Left forelimb (tissue), 1 donor: ENCODE results near the gene C14orf180.

Experiments used
- DNase-seq: peaks from one replicate; pipeline ENCODE4 v3.0.0-alpha.2; 2018; ENCODE audit warnings: low spot score

Gene C14orf180

DNA sequence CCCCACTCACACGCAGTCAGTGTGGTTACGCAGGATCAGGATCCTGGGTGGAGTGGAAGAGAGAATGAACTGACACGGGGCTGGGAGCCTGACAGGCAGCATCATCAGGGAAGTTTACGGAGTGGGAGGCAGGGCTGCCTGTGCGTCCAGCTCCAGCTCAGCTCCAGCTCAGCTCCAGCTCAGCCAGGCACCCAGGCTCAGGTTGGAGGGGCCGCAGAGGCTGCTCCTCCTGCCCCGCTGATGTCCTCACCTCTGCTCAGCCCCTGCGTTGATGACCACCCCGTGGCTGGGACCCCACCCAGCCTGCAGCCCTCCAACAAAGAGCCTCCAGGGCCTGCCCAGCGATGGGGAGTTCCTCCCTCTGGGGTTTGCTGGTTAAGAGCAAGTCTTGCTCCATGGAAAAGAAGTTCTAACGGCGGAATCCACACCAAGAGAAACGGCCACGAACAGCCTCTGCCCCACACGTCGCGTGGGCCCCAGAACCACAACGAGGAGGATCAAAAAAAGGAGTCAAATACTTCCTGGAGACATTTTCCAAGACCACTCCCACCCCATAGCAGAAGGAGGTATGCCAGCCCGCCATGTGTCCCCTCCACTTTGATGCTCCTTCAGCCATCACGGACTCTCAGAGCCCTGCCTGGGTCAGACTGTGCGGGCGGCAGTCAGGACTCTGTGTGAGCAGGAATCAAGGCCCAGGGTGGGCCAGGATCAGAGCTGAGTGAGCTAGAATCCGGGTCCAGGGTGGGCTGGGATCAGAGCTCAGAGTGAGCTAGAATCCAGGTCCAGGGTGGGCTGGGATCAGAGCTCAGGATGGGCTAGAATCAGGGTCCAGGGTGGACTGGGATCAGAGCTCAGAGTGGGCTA, 17.7 kb upstream of the C14orf180 start:
- no peak for DNase-seq

DNA sequence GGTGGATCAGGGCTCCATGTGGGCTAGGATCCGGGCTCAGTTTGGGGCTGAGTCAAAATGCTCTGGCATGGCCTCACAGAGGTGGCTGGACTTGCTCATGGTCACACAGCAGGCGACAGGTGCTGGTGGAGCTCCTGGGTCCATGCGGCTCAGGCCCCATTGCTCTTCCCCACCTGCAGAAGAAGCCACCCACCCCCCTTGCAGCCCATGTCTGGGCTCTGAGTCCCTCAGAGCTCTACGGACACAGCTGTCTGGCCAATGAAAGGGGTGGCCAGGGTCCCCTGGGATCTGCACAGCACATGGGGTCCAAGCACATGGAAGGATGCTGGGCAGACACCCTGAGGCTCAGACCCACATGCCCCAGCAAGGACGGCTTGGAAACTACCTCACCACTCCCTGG, 17.0 kb upstream of the C14orf180 start:
- DNase-seq, result no peak

DNA sequence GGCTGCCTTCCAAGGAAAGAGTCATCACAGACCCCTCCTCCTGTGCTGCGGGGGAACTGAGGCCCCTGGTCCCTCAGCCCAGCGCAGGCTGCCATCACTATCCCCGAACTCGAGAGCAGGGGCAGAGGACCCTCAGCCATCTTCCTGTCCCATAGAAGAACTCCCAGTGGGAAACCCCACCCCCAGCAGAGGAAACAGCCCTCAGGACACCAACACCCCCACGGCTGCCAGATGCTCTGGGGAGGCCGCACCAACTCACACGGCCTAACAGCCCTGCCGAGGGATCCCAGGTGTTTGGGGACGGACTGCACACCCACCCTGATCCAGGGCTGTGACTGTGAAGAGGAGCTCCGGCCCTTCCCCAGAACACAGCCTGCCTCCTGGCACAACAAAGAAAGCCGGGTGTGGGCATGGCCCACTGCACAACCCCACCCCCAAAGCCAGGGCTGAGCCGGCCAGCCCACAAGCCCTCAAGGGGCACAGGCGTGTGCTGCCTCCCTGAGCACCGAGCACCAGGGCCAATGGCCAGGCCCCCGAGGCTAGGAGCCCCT, 16.3 kb upstream of the C14orf180 start:
- no peak for DNase-seq

DNA sequence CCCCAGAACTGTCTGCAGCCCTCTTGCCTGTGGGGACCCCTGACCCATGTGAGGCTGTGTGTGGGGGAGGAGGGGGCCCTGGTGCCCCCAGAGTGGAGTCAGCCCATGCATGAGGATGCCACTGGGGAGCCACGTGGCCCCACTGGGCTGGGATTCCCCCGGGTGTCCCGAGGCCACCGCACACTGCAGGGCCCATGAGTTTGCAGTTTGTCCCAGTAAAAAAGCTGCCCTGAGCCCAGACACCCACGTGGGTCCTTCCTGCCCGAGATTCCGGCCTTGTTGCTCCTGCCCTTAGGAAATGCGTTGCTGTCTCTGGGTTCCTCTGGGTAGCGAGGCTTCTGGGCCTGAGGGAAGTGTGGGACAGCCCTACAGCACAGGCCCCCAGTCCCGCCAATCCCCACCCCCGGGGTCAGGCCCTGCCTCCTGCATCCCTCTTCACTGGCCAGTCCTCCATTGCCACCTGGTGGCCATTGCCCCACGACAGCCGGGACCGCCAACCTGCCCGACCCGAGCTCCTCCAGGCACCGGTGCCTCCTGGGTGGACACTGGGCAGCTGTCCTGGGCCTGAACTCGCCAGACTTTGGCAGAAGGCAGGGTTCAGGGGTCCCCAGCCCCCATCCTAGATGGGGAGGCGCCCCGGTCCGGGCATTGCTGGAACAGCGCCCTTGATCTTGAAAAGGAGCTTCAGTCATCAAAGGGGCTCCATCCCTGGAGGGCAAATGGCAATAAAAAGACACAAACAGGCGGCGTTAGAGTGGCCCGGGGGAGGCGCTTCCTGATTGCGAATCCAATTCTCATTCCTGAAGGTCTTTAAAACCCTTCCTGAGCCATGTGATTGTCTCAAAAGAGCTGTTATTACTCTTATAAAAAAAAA, 15.6 kb upstream of the C14orf180 start:
- peak; percentile 86 for DNase-seq

DNA sequence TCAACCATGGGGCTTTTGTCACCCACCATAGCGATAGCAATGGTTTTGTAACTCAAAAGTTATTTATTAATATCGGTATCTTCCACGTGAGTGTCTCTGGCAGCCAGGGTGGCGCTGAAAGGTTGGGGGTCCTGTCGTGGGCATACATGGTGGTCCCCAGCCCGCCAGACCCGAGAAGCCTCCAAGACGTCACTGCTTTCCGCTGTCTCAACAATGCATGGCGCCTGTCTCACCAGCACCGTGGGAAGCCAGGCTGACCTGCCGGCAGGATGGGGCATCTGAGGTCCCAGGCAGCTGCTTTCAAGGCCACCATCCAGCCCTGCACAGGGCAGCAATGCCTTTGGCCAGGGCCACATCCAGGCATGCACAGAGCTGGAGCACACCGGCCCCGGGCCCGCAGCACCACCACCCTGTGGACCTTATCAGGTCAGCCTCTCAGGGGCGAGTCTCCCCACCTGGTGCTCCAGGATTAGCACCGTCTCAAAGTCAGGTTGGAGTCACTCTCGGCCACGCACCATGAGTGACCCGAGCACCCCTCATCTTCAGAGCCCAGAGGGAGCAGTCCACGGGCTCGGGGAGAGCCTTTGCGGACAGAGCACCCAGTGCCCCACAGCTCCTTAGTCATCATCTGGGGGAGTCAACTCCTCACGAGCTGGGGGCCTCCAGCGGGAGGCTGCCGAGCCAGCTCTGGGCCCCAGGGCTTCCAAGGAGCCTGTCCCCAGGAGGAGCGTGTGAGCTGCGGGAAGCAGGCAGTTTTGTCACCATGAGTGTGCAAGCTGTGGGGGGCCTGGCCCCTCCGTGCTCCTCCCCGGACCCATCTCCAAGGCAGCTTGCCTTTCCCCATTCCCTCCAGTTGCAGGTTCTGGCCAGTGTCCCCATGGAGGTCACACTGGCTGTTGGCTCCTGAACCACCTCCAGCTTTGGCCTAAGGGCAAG, 14.6 kb upstream of the C14orf180 start:
- DNase-seq, result no peak

DNA sequence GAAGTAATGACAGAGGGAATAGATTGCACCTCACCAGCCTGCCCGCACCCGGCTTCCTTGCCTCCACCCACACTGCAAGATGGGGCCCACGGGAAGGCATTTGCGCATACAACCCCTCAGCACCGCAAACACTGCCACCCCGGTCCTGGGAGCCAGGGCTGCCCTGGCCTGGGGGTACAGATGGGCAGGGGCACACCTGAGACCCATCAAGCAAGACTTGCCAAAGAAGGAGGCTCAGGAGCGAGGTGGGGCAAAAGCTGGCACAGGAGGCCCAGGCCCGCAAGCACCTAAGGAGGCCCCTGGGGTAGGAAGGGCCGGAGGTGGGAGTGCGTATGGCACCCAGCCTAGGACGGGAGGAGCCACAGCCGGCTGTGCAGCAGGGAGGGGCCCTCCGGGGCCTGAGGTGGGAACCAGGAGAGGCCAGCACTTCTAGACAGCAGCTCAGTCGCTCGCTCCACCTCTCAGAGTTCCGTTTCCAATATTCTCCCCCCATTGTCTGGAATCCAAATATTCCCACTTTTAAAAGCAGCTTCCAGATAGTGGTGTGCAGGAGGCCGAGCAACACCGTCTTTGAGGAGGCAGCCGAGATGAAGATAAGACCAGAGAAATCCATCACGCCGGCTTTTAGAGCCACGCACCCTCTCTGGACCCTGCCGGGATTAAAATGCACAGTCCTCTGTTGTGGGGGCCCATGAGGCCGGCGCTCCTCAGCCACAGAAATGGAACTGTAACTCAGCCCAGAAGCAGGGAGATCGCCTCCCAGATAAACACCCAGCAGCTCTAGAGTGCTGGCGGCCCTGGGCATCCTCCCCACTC, 12.2 kb upstream of the C14orf180 start:
- no peak for DNase-seq

DNA sequence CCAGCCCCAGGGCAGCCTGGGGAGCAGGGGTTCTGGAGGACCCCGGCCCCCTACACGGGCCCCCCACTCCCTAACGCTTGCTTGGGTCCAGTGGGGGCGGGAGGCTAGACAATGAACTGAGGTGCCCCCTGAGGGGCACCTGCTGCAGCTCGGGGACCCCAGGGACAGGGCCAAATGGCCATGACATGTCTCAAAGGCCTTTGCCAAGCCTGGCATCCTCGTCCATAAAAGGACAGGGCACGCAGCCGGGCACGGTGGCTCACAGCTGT, 11.7 kb upstream of the C14orf180 start:
- DNase-seq, result no peak

DNA sequence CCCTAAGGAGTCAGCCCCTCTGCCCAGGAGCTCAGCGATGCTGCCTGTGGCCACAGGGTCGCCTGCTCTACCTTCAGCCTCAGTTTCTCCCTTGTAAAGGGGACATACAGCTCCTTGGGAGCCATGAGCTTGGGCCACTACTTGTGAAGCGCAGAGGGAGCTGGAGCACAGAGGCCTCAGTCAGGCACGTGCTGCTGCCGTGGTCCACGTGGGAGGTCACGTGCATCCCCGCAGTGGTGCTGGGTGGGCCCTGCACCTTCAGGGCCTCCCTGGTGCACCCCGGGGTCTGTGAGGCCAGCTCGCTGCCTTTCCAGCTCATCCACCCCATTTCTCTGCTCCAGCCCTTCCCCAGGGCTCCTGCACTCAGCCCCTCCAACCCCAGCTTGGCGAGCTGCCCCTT, 10.9 kb upstream of the C14orf180 start:
- no peak for DNase-seq

DNA sequence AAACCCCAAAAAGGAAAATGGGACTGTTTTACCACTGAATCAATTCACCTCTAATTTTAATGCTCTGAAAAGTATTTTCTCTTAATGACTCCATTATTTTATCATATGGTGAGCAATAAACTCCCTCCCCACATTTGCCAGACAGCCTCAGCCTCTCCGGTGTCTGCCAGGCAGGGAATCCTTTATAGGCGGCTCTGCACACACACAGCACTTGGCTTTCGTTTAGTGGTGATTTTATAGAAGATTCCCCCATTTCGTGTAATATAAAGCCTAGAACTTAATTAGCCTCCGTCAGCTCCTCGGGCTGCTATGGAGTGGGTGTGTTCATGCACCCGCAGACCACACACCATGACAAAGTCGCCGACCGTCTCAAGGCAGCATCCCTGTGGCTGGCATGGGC, 10.1 kb upstream of the C14orf180 start:
- no peak for DNase-seq

DNA sequence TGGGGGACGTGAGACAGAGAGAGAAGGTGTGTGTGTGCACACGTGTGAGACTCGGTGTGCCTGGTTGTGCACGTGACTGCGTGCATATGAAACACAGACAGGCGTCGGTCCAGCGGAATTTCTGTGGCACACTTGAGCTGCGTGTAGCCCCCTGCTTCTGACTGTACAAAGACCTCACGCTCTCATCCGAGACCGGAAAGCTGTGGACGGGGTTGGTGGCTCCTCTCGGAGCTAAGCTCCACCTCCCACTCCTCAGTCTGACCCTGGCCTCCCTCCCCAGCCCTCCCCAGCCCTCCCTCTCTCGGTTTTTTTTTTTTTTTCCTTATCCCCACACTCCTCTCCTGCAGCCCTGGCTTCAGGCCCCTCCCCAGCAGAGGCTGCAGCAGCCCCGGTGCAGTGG, 8.3 kb upstream of the C14orf180 start:
- no peak for DNase-seq

DNA sequence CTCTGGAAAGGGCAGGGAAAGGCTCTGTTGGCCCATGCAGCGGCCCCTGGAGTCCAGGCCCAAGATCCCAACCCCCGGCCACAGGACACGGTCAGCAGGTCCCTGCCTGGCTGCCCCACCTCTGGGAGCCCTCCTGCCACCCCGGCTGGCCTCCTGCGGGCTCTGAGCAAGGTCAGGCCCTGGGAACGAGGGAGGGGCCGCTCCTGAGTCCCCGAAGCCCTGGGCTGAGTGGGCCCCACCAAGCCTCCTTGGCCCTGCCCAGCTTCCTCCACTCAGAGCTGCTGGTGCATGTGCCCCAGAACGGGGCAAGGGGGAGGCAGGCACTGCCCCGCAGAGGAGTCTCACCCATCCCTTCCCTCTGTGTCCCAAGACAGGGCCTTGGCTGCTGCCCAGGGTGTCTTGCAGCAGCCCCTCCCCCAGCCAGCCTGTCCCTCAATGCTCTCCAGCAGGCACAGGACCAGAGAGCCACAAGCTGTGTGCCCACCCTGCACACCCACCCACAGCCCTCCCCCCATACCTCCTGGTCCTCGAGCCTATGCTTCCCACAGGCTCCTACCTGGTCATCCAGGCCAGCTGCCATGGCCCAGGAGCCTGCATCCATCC, 7.4 kb upstream of the C14orf180 start:
- no peak for DNase-seq

DNA sequence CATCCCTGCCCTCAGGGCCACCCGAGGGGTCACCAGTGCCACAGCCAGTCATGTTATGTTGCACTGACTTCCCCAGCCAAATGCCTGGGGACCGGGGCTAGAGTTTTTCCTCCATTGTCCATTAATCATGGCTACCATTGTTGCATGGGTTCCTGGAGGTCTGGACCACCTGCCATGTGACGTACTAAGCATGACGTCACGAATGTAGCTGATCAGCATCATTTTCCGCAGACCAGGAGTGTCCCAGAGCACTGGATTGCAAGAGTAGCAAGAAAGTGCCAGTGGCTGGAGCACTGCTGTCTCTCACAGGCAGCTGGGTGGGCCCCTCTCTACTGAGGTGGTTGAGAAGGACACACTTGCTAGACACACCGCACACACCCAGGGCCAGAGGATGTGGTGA, 6.9 kb upstream of the C14orf180 start:
- no peak for DNase-seq

DNA sequence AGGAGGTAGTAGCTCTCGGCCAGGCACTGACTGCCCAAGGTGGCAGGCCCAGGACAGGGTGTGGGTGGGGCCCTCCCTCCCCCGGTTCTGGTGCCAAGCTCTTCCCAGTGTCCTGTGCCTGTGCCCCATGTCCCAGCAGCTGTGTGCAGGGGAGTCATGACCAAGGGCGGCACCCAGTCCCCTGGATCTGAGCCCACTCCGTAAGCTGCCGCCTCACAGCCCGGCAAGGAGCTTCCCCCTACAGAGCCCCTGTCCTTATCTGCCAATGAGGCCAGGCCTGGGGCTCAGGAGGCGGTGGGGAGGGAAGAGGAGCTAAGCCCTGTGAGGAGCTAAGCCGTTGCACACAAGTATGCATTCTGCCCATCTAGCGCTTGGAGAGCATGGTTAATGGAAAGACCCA, 5.6 kb upstream of the C14orf180 start:
- DNase-seq, result no peak

DNA sequence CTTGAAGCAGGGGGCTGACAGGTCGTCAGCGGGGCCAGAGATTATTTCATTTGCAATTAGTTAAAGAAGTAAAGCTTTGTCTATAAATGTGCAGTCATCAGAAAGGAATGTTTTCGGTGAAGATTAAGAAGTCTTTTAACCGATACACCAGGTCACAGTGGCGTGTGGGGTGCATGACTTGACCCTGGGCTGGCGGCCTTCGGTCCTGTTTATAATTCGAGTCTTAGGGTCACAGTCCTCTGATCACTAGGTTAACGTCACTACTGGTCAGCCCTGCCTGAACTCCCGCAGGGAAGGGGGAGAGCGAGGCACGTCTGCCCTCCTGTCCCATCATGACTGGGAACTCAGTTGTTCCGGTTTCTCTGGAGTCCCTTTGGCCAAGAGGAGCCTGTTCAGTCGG, 5.0 kb upstream of the C14orf180 start:
- no peak for DNase-seq

DNA sequence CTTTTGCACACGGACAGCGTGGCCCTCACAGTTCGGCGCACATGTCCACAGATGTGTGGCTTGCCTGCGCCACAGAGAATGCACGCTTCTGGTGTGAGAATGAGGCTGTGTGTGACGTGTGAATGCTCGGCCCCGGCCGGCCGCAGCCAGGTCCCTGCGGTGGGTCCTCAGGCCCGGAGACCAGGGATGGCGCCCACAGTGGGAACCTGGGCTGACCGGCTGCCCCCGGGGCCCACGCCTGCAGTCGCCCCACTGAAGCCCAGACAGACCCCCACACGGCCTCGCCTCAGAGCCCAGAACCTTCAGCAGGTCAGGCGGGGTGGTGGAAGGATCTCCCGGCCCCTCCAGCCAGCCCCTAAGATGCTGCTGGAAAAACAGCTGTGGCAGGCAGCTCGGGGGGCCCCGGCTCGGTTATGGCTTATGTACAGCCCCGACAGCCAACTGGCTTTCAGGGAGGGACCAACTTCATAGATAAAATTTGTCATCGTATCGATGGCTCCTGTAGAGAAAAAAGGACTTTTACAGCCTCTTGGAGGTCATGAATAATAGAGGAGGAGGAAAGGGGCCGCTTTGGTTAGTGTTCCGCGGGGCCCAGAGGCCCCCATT, 4.5 kb upstream of the C14orf180 start:
- DNase-seq, result no peak

DNA sequence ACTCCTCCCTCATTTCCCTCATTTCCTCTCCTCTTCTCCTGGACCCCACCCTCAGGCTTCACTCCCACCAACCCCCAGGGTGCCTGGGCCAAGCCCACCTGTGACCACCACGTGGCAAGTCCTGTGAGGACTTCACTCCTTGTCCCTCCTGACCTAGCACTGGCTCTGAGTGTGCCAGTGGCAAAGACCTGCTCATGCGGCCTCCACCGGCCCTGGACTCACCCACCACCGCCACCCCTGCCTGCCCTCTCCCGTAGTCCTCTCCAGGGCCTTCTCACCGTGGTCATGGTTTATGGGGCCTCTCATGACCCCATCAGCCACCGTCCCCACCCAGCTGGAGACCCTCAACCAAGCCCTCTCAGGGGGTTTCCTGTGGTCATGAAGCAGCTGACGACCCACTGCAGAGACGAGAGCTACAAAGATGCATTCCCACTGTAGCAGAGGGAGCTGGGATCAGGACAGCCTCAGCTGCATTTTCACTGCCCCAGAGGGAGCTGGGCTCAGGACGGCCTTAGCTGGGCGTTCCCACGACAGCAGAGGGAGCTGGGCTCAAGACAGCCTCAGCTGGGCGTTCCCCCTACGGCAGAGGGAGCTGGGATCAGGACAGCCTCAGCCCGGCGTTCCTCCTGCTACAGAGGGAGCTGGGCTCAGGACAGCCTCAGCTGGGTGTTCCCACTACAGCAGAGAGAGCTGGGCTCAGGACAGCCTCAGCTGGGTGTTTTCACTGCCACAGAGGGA, 3.2 kb upstream of the C14orf180 start:
- no peak for DNase-seq

DNA sequence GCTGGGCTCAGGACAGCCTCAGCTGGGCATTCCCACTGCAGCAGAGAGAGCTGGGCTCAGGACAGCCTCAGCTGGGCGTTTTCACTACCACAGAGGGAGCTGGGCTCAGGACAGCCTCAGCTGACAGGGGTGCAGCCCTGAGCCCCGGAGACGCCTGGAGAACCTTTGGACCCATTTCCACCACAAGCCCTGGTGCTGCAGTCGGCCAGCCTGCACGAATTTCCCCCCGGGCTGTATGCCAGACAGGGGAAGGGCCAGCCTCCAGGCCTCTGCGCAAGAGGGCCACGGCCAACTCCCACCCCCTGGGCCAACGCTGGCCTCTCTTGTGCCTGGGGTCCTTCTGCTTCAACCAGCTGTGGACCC, 2.6 kb upstream of the C14orf180 start:
- no peak for DNase-seq

DNA sequence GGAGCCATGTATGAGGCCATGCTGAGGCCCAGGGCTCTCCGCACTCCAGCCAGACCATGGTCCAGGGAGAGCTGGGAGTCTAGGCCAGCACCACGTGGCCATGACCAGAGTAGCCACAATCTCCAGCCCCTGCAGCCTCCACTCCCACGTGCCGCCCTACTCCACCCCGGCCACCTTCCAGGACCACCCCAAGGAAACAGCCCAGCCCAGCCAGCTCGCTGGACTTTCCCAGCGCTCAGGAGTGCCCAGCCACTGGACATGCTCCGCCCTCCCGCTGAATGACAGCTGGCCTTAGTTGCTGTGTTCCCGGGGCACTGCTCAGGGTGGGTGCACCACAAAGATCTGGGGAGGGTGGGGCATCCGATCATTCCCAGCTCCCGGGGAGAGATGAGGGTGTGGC, 2.1 kb upstream of the C14orf180 start:
- no peak for DNase-seq

DNA sequence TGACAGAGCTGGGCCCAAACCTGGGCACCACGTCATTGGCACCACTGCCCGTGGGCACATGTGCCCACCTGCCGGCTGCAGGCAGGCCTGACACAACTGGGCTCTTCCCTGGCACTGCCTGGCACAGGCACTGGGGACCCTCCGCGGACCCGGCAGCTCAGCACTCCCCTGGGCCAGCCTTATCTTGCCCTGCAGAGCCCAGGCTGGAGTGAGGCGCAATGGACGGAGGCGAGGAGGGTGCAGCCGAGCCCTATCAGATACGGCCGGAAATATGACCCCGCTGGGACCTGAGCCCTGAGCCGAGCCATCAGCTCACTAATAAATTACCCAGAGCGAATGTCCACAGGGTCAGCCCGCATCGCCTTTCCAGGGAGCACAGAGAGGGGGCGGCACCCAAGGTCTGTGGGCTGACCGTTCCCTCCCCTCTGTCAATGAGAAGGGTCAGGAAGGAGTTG, 1.7 kb upstream of the C14orf180 start:
- no peak for DNase-seq

DNA sequence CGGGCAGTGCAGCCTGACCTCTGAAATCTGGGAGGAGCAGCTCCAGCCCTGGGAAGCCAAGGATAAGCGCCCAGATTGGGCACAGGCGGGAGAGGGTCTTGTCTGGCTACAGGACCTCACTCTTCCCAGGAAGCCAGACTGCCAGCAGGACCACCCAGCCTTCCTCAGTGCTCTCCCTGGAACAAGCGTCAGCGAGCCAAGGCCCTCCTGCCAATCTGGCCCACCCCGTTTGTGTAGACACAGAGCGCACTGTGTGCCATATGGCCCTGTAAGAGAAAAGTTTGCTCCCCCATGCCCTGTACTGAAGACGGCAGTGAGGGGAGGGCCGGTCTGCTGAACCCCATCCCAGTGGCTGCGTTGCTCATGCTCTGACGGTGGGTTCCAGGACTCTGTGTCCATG, 1.2 kb upstream of the C14orf180 start:
- no peak for DNase-seq
